Esophagus muscularis mucosa (tissue), 4 donors: ENCODE data around the gene EHD2. TPM values are rescaled to one million over a fixed set of nuclear protein-coding genes. Genes with fewer than 3 reads are reported as not detected.
A peak's percentile ranks its signal among the peaks of the same experiment; 100 is the strongest.

ENCODE experiments used
- DNase-seq: peaks from one replicate; pipeline ENCODE4 v3.0.0-alpha.2; 2017; ENCODE audit errors: extremely low spot score
- H3K27ac ChIP-seq, 4 donors: fragments of 200-600 bp; sonication (generic); replicated peaks in 1 of 4; 1 replicate in 3 of 4; 2 replicates in 1 of 4; pipeline ENCODE4 v1.5.1; 2016 to 2019; ENCODE audit warnings: mild to moderate bottlenecking in 1 of 4
- H3K27me3 ChIP-seq, 4 donors: fragments of 200-600 bp; sonication (generic); one replicate each; pipeline versions ENCODE4 v1.5.1 to v1.6.0; 2016 to 2019
- H3K36me3 ChIP-seq, 4 donors: fragments of 200-600 bp; sonication (generic); one replicate each; pipeline ENCODE4 v1.5.1; 2016 to 2019
- H3K4me1 ChIP-seq, 4 donors: fragments of 200-600 bp; sonication (generic); one replicate each; pipeline ENCODE4 v1.5.1; 2016 to 2019
- H3K4me3 ChIP-seq, 4 donors: fragments of 200-600 bp; sonication (generic); 1 replicate in 2 of 4; 2 replicates in 2 of 4; pipeline ENCODE4 v1.5.1; 2016 to 2019; ENCODE audit warnings: mild to moderate bottlenecking in 4 of 4, moderate library complexity in 1 of 4
- H3K9me3 ChIP-seq, 4 donors: fragments of 200-600 bp; sonication (generic); 1 replicate in 3 of 4; 2 replicates in 1 of 4; pipeline ENCODE4 v1.5.1; 2016 to 2019
- CTCF ChIP-seq, 3 experiments: fragments of 200-600 bp in 2 of 3; fragments of 450-650 bp in 1 of 3; sonication (generic) in 2 of 3; IDR thresholded peaks; one replicate each; pipeline ENCODE4 v1.5.1; 2017 to 2019; ENCODE audit warnings: antibody characterized with exemption in 3 of 3, mild to moderate bottlenecking in 2 of 3, moderate library complexity in 1 of 3
- EP300 ChIP-seq: sonication (generic); formaldehyde crosslinking; IDR thresholded peaks from one replicate; pipeline ENCODE4 v1.6.1; 2017; ENCODE audit warnings: antibody characterized with exemption
- POLR2A ChIP-seq: fragments of 450-650 bp; IDR thresholded peaks from one replicate; pipeline ENCODE4 v1.6.1; 2017; ENCODE audit warnings: antibody characterized with exemption, moderate library complexity, mild to moderate bottlenecking, low read depth
- POLR2AphosphoS5 ChIP-seq, 2 donors: sonication (generic); formaldehyde crosslinking; IDR thresholded peaks; one replicate each; pipeline ENCODE4 v1.6.1; 2017; ENCODE audit warnings: antibody characterized with exemption in 2 of 2
- WGBS: methylation state at CpG from one replicate; pipeline ENCODE4 v1.1.5; 2018; 5-methylcytosine and 5-hydroxymethylcytosine counted together
- intact Hi-C: fragments of 100-400 bp; cut with DNase I; formaldehyde crosslinking; loops from one replicate; pipeline ENCODE4 v1.15.1; 2023
- total RNA-seq, 4 donors: library from RNA; depleted of rRNA; stranded (reverse); fragments of >200 nt; gene quantifications; one replicate each; pipeline versions ENCODE4 v1.1.0 to v1.2.1, GENCODE V29; 2016

Gene EHD2
- total RNA-seq, 4 donors from 2014 or later = 154 to 444 (median 250) TPM

GRCh38 chr19:47778049-47778953 lies 65.1 kb downstream of the EHD2 start, which contains the start of gene SELENOW:
TSS of gene SELENOW (plus strand) at chr19:47778703. CDS start at chr19:47778786, 83 bp downstream.
- Histone ChIP-seq H3K27ac (peak within 1 kb of the TSS; percentile 97 to 100 (median 98)), H3K4me3 (peak within 1 kb of the TSS; percentile 80 to 94 (median 90)), H3K4me1 (peaks cover 39 to 61% (median 53%) of the 10 kb centered on the region in 4 donors), H3K36me3 (peaks cover 8 to 28% (median 25%) of the 10 kb centered on the region in 4 donors), H3K27me3 (no peaks in the 10 kb centered on the region), H3K9me3 (no peaks in the 10 kb centered on the region)
- TF ChIP-seq POLR2A = peak; percentile 98
- TF ChIP-seq POLR2AphosphoS5 (IDR thresholded peaks at IDR 0.05) = peak; percentile 98 to 100
- no peak for TF ChIP-seq EP300
- TF ChIP-seq CTCF (IDR thresholded peaks at IDR 0.05) = no peak
- peak; percentile 94 for DNase-seq
- WGBS = under 1% methylated on average over 36 of the region's 65 CpGs
- intact Hi-C loops = no loop called here

- no peaks in the 10 kb centered on the region for H3K9me3 ChIP-seq
- peaks cover 42 to 67% (median 56%) of the 10 kb centered on the region in 4 donors for H3K4me1 ChIP-seq
- H3K27ac ChIP-seq = peak overlapping the region; percentile 97 to 100 (median 98)
- no peaks in the 10 kb centered on the region for H3K27me3 ChIP-seq
- peak overlapping the region; percentile 80 to 94 (median 90) for H3K4me3 ChIP-seq
- peaks cover 14 to 35% (median 31%) of the 10 kb centered on the region in 4 donors for H3K36me3 ChIP-seq
- intact Hi-C loops = no loop called here
- 2% methylated on average over 9 of the region's 20 CpGs for WGBS
- TF ChIP-seq POLR2AphosphoS5 (IDR thresholded peaks at IDR 0.05) (peak in 1 of 2 donors; percentile 30), EP300 (no peak)
- DNase-seq = no peak
Measured at GRCh38 chr19:47778954-47779351, 65.7 kb downstream of the EHD2 start.

GRCh38 chr19:47779524-47780214 lies 66.4 kb downstream of the EHD2 start:
- TF ChIP-seq EP300 (no peak), POLR2AphosphoS5 (IDR thresholded peaks at IDR 0.05) (peak; percentile 84 to 87), POLR2A (no peak)
- no peaks in the 10 kb centered on the region for H3K27me3 ChIP-seq
- H3K4me3 ChIP-seq = peak overlapping the region; percentile 80 to 94 (median 90)
- peak overlapping the region; percentile 97 to 100 (median 98) for H3K27ac ChIP-seq
- intact Hi-C loops = loop anchor here (10.0 kb wide), 1 partner anchor 345 kb away; no protein-coding TSS in a partner anchor
- no peaks in the 10 kb centered on the region for H3K9me3 ChIP-seq
- WGBS = 38% methylated on average over 21 of the region's 24 CpGs
- H3K4me1 ChIP-seq = peaks cover 42 to 69% (median 59%) of the 10 kb centered on the region in 4 donors
- H3K36me3 ChIP-seq = peaks cover 21 to 42% (median 38%) of the 10 kb centered on the region in 4 donors
- no peak for DNase-seq

DNA sequence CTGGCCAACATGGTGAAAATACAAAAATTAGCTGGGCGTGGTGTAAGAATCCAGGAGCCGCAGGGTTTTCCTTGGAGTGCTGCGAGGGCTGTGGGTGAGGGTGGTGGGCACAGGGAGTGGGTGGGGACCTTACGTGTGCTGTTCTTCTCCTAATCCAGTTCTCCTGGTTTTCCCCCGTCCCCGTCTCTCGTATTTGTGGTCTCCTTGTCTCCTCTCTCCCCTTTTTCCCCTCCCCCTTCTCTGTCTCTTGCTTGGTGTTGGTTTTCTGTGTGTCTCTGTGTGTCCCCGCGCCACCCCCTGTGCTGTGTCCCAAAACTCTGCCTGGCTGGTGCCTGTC lies 67.0 kb downstream of the EHD2 start:
- WGBS = 52% methylated on average over 9 of the region's 9 CpGs
- TF ChIP-seq EP300 (no peak), CTCF (IDR thresholded peaks at IDR 0.05) (no peak), POLR2AphosphoS5 (IDR thresholded peaks at IDR 0.05) (no peak), POLR2A (no peak)
- peaks cover 42 to 69% (median 59%) of the 10 kb centered on the region in 4 donors for H3K4me1 ChIP-seq
- peak overlapping the region; percentile 80 to 94 (median 90) for H3K4me3 ChIP-seq
- H3K36me3 ChIP-seq = peaks cover 26 to 47% (median 43%) of the 10 kb centered on the region in 4 donors
- no peaks in the 10 kb centered on the region for H3K9me3 ChIP-seq
- no peaks in the 10 kb centered on the region for H3K27me3 ChIP-seq
- peak overlapping the region; percentile 97 to 100 (median 98) for H3K27ac ChIP-seq
- no peak for DNase-seq
- intact Hi-C loops = loop anchor here (10.0 kb wide), 1 partner anchor 345 kb away; no protein-coding TSS in a partner anchor

GRCh38 chr19:47781590-47782262 lies 68.5 kb downstream of the EHD2 start:
- Histone ChIP-seq H3K27me3 (no peaks in the 10 kb centered on the region), H3K4me3 (peak overlapping the region in 3 of 4 donors; percentile 80 to 94 (median 90)), H3K27ac (peak overlapping the region; percentile 97 to 100 (median 98)), H3K36me3 (peaks cover 35 to 62% (median 56%) of the 10 kb centered on the region in 4 donors), H3K4me1 (peaks cover 42 to 67% (median 60%) of the 10 kb centered on the region in 4 donors), H3K9me3 (no peaks in the 10 kb centered on the region)
- intact Hi-C loops = loop anchor here (10.0 kb wide), 1 partner anchor 347 kb away; no protein-coding TSS in a partner anchor
- WGBS = 25% methylated on average over 9 of the region's 9 CpGs
- peak in 1 of 2 donors; percentile 79 for TF ChIP-seq POLR2AphosphoS5 (IDR thresholded peaks at IDR 0.05)
- no peak for TF ChIP-seq CTCF (IDR thresholded peaks at IDR 0.05)
- no peak for DNase-seq
